Measurements from ENCODE around the gene SECISBP2L. TPM values are rescaled to one million over a fixed set of nuclear protein-coding genes. Genes with fewer than 3 reads are reported as not detected.

Gene SECISBP2L
- total RNA-seq, 4 donors from 2014 or later, result 27.7 to 63.2 (median 33.2) TPM

DNA sequence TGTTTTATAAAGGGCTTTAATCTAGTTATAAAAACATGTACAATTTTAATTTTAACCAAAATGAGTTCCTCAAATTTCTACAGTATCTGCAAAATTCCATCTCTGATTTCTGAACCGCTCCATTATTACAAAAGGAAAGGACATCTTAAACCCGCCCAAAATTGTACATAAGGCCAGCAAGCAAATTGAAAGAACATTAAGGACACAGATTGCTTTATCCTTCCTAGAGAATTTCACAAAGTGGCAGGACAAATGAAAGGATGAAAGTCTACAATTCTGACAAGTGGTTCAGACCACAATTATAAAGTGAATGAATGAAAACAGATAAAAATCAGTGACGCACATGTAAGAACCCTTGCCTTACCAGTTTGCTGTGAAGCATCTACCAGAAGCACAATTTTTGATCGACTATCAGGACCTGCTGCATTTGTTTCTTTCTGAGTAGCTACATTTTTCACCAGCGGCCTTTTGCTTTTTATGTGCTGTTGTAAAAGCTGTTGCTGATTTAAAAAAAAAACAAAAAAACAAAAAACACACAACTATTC, 13.6 kb downstream of the SECISBP2L start:
- peaks cover 4 to 23% (median 17%) of the 10 kb centered on the region in 4 donors for H3K4me1 ChIP-seq
- no peaks in the 10 kb centered on the region for H3K27me3 ChIP-seq
- in situ Hi-C loops (cut with MboI; ENCODE audit: low pct_ligation_motif_present in 1 of 4, low pct_unique_long_range_greater_than_20kb in 1 of 4, low sequenced_read_pairs in 3 of 4), result no loop called here
- H3K9me3 ChIP-seq, result no peaks in the 10 kb centered on the region
- no peak overlapping the region for H3K27ac ChIP-seq
- no peak for DNase-seq
- TF ChIP-seq POLR2A (IDR thresholded peaks at IDR 0.05) (no peak), EP300 (IDR thresholded peaks at IDR 0.05; ENCODE audit: low read depth) (no peak), POLR2AphosphoS5 (IDR thresholded peaks at IDR 0.05) (no peak)
- TF ChIP-seq, protein P1, sequence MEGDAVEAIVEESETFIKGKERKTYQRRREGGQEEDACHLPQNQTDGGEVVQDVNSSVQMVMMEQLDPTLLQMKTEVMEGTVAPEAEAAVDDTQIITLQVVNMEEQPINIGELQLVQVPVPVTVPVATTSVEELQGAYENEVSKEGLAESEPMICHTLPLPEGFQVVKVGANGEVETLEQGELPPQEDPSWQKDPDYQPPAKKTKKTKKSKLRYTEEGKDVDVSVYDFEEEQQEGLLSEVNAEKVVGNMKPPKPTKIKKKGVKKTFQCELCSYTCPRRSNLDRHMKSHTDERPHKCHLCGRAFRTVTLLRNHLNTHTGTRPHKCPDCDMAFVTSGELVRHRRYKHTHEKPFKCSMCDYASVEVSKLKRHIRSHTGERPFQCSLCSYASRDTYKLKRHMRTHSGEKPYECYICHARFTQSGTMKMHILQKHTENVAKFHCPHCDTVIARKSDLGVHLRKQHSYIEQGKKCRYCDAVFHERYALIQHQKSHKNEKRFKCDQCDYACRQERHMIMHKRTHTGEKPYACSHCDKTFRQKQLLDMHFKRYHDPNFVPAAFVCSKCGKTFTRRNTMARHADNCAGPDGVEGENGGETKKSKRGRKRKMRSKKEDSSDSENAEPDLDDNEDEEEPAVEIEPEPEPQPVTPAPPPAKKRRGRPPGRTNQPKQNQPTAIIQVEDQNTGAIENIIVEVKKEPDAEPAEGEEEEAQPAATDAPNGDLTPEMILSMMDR (IDR thresholded peaks at IDR 0.05), result no peak
- intact Hi-C loops (cut with DNase I; ENCODE audit: low total_unique reads), result no loop called here
- WGBS, 2 donors (ENCODE audit: low coverage in 1 of 2), result 91 to 93% methylated on average over 5 of the region's 5 CpGs
- peaks cover 0 to 20% (median 7%) of the 10 kb centered on the region in 4 donors for H3K36me3 ChIP-seq
- H3K4me3 ChIP-seq, result no peak overlapping the region

DNA sequence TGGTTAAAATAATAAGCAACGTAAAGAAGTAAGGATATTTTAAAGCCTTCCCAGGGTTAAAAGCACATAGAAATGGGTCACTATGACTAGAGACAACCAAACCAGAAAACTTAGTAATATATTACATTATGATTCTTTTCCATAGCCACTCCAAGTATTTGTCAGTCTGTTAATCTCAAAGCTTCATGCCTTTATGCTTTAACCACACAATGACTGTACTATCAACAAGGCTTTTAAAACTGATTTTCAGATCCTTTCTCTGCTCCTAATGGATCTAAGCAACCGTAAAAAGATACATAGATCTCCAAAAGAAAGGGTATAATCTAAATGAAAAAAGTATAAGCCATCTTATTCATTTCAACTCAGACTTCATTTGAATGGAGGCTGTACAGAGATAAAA, 14.4 kb downstream of the SECISBP2L start:
- no peaks in the 10 kb centered on the region for H3K9me3 ChIP-seq
- no peak for TF ChIP-seq EP300 (IDR thresholded peaks at IDR 0.05; ENCODE audit: low read depth)
- no peak for TF ChIP-seq POLR2A (IDR thresholded peaks at IDR 0.05)
- TF ChIP-seq, protein P1 (IDR thresholded peaks at IDR 0.05), result no peak
- TF ChIP-seq POLR2AphosphoS5 (IDR thresholded peaks at IDR 0.05), result no peak
- in situ Hi-C loops (cut with MboI; ENCODE audit: low pct_ligation_motif_present in 1 of 4, low pct_unique_long_range_greater_than_20kb in 1 of 4, low sequenced_read_pairs in 3 of 4), result no loop called here
- intact Hi-C loops (cut with DNase I; ENCODE audit: low total_unique reads), result no loop called here
- DNase-seq, result no peak
- 87 to 92% methylated on average over 2 of the region's 2 CpGs for whole genome bisulfite sequencing, 2 donors (ENCODE audit: low coverage in 1 of 2)
- peaks cover 0 to 17% (median 14%) of the 10 kb centered on the region in 4 donors for H3K4me1 ChIP-seq
- H3K27me3 ChIP-seq, result no peaks in the 10 kb centered on the region
- H3K27ac ChIP-seq, result no peak overlapping the region
- H3K4me3 ChIP-seq, result no peak overlapping the region
- H3K36me3 ChIP-seq, result peaks cover 0 to 20% (median 8%) of the 10 kb centered on the region in 4 donors

- DNase-seq, result no peak
- H3K36me3 ChIP-seq, result peaks cover 0 to 22% (median 3%) of the 10 kb centered on the region in 4 donors
- no peak overlapping the region for H3K4me3 ChIP-seq
- intact Hi-C loops (cut with DNase I; ENCODE audit: low total_unique reads) (no loop called here), in situ Hi-C loops (cut with MboI; ENCODE audit: low pct_ligation_motif_present in 1 of 4, low pct_unique_long_range_greater_than_20kb in 1 of 4, low sequenced_read_pairs in 3 of 4) (no loop called here)
- no peak overlapping the region for H3K27ac ChIP-seq
- no peaks in the 10 kb centered on the region for H3K27me3 ChIP-seq
- no peaks in the 10 kb centered on the region for H3K9me3 ChIP-seq
- WGBS, 2 donors (ENCODE audit: low coverage in 1 of 2), result 78 to 83% methylated on average over 1 of the region's 1 CpG
- TF ChIP-seq, protein P1 (IDR thresholded peaks at IDR 0.05), result no peak
- TF ChIP-seq POLR2AphosphoS5 (IDR thresholded peaks at IDR 0.05) (no peak), EP300 (IDR thresholded peaks at IDR 0.05; ENCODE audit: low read depth) (no peak), POLR2A (IDR thresholded peaks at IDR 0.05) (no peak)
- no peaks in the 10 kb centered on the region for H3K4me1 ChIP-seq
Measured at GRCh38 chr15:49026700-49027099, 19.5 kb downstream of the SECISBP2L start.

- Histone ChIP-seq H3K4me1 (no peaks in the 10 kb centered on the region), H3K9me3 (no peaks in the 10 kb centered on the region), H3K36me3 (peaks cover 0 to 22% (median 3%) of the 10 kb centered on the region in 4 donors), H3K27me3 (no peaks in the 10 kb centered on the region), H3K4me3 (no peak overlapping the region), H3K27ac (no peak overlapping the region)
- intact Hi-C loops (cut with DNase I; ENCODE audit: low total_unique reads), result no loop called here
- no peak for TF ChIP-seq EP300 (IDR thresholded peaks at IDR 0.05; ENCODE audit: low read depth)
- WGBS, 2 donors (ENCODE audit: low coverage in 1 of 2), result 71 to 84% methylated on average over 1 of the region's 1 CpG
- in situ Hi-C loops (cut with MboI; ENCODE audit: low pct_ligation_motif_present in 1 of 4, low pct_unique_long_range_greater_than_20kb in 1 of 4, low sequenced_read_pairs in 3 of 4), result no loop called here
- DNase-seq, result no peak
Measured at GRCh38 chr15:49024840-49025239, 21.4 kb downstream of the SECISBP2L start.

DNA sequence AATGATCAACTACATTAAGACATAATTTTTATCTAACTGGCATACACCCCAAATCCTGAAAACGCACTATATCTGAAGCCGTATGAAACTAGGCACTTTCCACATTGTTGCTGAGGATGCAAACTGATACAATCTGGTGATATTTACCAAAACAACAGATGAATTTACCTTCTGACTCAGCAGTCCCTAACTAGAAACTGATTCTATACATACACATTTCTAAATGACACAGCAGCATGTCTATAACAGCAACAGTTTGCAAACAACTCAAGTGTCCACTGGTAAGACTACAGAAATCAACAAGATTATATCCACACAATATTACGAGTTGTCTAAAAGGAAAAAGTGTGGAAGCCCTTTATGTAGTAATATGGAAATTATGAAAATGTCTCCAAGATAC, 22.9 kb downstream of the SECISBP2L start:
- no peak overlapping the region for H3K4me3 ChIP-seq
- intact Hi-C loops (cut with DNase I; ENCODE audit: low total_unique reads), result no loop called here

More for the DNA sequence above, 22.9 kb downstream of the SECISBP2L start:
- Histone ChIP-seq H3K4me1 (no peaks in the 10 kb centered on the region), H3K9me3 (no peaks in the 10 kb centered on the region), H3K27ac (no peak overlapping the region), H3K36me3 (peaks cover 0 to 19% (median 5%) of the 10 kb centered on the region in 4 donors), H3K27me3 (no peaks in the 10 kb centered on the region)
- WGBS, 2 donors (ENCODE audit: low coverage in 1 of 2), result 72 to 85% methylated on average over 3 of the region's 3 CpGs
- in situ Hi-C loops (cut with MboI; ENCODE audit: low pct_ligation_motif_present in 1 of 4, low pct_unique_long_range_greater_than_20kb in 1 of 4, low sequenced_read_pairs in 3 of 4), result no loop called here
- TF ChIP-seq POLR2AphosphoS5 (IDR thresholded peaks at IDR 0.05) (no peak), EP300 (IDR thresholded peaks at IDR 0.05; ENCODE audit: low read depth) (no peak), POLR2A (IDR thresholded peaks at IDR 0.05) (no peak)
- TF ChIP-seq, protein P1 (IDR thresholded peaks at IDR 0.05), result no peak
- no peak for DNase-seq
